ENCODE results near the gene RALGPS1.

GRCh38 chr9:127264462-127265219 lies 350.1 kb downstream of the RALGPS1 start, which contains the start of gene GARNL3:
- TF ChIP-seq, protein P1, sequence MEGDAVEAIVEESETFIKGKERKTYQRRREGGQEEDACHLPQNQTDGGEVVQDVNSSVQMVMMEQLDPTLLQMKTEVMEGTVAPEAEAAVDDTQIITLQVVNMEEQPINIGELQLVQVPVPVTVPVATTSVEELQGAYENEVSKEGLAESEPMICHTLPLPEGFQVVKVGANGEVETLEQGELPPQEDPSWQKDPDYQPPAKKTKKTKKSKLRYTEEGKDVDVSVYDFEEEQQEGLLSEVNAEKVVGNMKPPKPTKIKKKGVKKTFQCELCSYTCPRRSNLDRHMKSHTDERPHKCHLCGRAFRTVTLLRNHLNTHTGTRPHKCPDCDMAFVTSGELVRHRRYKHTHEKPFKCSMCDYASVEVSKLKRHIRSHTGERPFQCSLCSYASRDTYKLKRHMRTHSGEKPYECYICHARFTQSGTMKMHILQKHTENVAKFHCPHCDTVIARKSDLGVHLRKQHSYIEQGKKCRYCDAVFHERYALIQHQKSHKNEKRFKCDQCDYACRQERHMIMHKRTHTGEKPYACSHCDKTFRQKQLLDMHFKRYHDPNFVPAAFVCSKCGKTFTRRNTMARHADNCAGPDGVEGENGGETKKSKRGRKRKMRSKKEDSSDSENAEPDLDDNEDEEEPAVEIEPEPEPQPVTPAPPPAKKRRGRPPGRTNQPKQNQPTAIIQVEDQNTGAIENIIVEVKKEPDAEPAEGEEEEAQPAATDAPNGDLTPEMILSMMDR (IDR thresholded peaks at IDR 0.05) = no peak
- no peak for TF ChIP-seq POLR2A (IDR thresholded peaks at IDR 0.05)

Data from lower leg skin (tissue), 3 donors.